Measurements from ENCODE around the gene CD200. TPM values are rescaled to one million over a fixed set of nuclear protein-coding genes. Genes with fewer than 3 reads are reported as not detected.

The CD200 gene
- total RNA-seq, 4 donors from 2014 or later, result 2.7 to 5.3 (median 3.6) TPM

GRCh38 chr3:112341386-112341785, 8.4 kb downstream of the CD200 start:
- no peak overlapping the region for H3K27ac ChIP-seq
- no peak for DNase-seq (ENCODE audit: low spot score in 2 of 2)
- TF ChIP-seq POLR2A (IDR thresholded peaks at IDR 0.05) (no peak), CTCF (IDR thresholded peaks at IDR 0.05) (no peak)
- H3K4me1 ChIP-seq, result no peaks in the 10 kb centered on the region
- H3K9me3 ChIP-seq, result no peaks in the 10 kb centered on the region
- 82% methylated on average over 2 of the region's 2 CpGs for WGBS
- H3K4me3 ChIP-seq, result no peak overlapping the region
- H3K36me3 ChIP-seq, result no peaks in the 10 kb centered on the region
- no peaks in the 10 kb centered on the region for H3K27me3 ChIP-seq

- Histone ChIP-seq H3K4me3 (no peak overlapping the region), H3K27me3 (no peaks in the 10 kb centered on the region), H3K27ac (no peak overlapping the region), H3K4me1 (no peaks in the 10 kb centered on the region), H3K36me3 (no peaks in the 10 kb centered on the region), H3K9me3 (no peaks in the 10 kb centered on the region)
- DNase-seq (ENCODE audit: low spot score in 2 of 2), result no peak
- TF ChIP-seq EP300 (IDR thresholded peaks at IDR 0.05), result no peak
- TF ChIP-seq POLR2A (IDR thresholded peaks at IDR 0.05), result no peak
- TF ChIP-seq POLR2AphosphoS5 (IDR thresholded peaks at IDR 0.05), result no peak
- TF ChIP-seq CTCF (IDR thresholded peaks at IDR 0.05), result no peak
- WGBS, result 68% methylated on average over 2 of the region's 2 CpGs
These were observed 12.7 kb downstream of the CD200 start for GRCh38 chr3:112345681-112346080.

- 60% methylated on average over 3 of the region's 3 CpGs for WGBS
- H3K27me3 ChIP-seq, result no peaks in the 10 kb centered on the region
- H3K27ac ChIP-seq, result no peak overlapping the region
- H3K9me3 ChIP-seq, result no peaks in the 10 kb centered on the region
- no peak for TF ChIP-seq POLR2A (IDR thresholded peaks at IDR 0.05)
- TF ChIP-seq POLR2AphosphoS5 (IDR thresholded peaks at IDR 0.05), result no peak
- TF ChIP-seq EP300 (IDR thresholded peaks at IDR 0.05), result no peak
- no peak for TF ChIP-seq CTCF (IDR thresholded peaks at IDR 0.05)
- H3K36me3 ChIP-seq, result no peaks in the 10 kb centered on the region
- no peaks in the 10 kb centered on the region for H3K4me1 ChIP-seq
- no peak overlapping the region for H3K4me3 ChIP-seq
- DNase-seq (ENCODE audit: low spot score in 2 of 2), result no peak
These were observed 13.7 kb downstream of the CD200 start for GRCh38 chr3:112346491-112347122.

- 100% methylated on average over 1 of the region's 1 CpG for WGBS
These were observed 16.0 kb downstream of the CD200 start for GRCh38 chr3:112348943-112349342.

GRCh38 chr3:112349557-112349956, 16.6 kb downstream of the CD200 start:
- no peak overlapping the region for H3K4me3 ChIP-seq

More at GRCh38 chr3:112348943-112349342, 16.0 kb downstream of the CD200 start:
- Histone ChIP-seq H3K4me3 (no peak overlapping the region), H3K27me3 (no peaks in the 10 kb centered on the region), H3K9me3 (no peaks in the 10 kb centered on the region), H3K4me1 (no peaks in the 10 kb centered on the region), H3K36me3 (no peaks in the 10 kb centered on the region), H3K27ac (no peak overlapping the region)
- TF ChIP-seq POLR2A (IDR thresholded peaks at IDR 0.05) (no peak), EP300 (IDR thresholded peaks at IDR 0.05) (no peak), CTCF (IDR thresholded peaks at IDR 0.05) (no peak), POLR2AphosphoS5 (IDR thresholded peaks at IDR 0.05) (no peak)
- DNase-seq (ENCODE audit: low spot score in 2 of 2), result no peak

More at GRCh38 chr3:112349557-112349956, 16.6 kb downstream of the CD200 start:
- Histone ChIP-seq H3K27me3 (no peaks in the 10 kb centered on the region), H3K4me1 (no peaks in the 10 kb centered on the region), H3K36me3 (no peaks in the 10 kb centered on the region), H3K27ac (no peak overlapping the region), H3K9me3 (no peaks in the 10 kb centered on the region)
- DNase-seq (ENCODE audit: low spot score in 2 of 2), result no peak
- no peak for TF ChIP-seq POLR2AphosphoS5 (IDR thresholded peaks at IDR 0.05)
- no peak for TF ChIP-seq CTCF (IDR thresholded peaks at IDR 0.05)
- no peak for TF ChIP-seq EP300 (IDR thresholded peaks at IDR 0.05)
- TF ChIP-seq POLR2A (IDR thresholded peaks at IDR 0.05), result no peak
- WGBS, result 85% methylated on average over 6 of the region's 6 CpGs

All from suprapubic skin (tissue), 4 donors.